SK-N-SH treated with all-trans-retinoic acid at 6 μM for 48 hours (cell line): ENCODE results near the gene SYN1.

Experiments used
- ATAC-seq: fragments of 200-7000 bp; cut with Tn5 transposase; 3 replicates; pipeline ENCODE4 v1.9.1; 2020; ENCODE audit warnings: mild to moderate bottlenecking, moderate library complexity
- ARNTL ChIP-seq: fragments of 450-650 bp; formaldehyde crosslinking; IDR thresholded peaks from 2 replicates; pipeline ENCODE4 v1.5.0; 2020; ENCODE audit warnings: low read depth, mild to moderate bottlenecking, moderate library complexity, borderline replicate concordance
- BACH2 ChIP-seq: fragments of 250-450 bp; sonication (Bioruptor Pico); IDR thresholded peaks from 2 replicates; pipeline ENCODE4 v1.9.0; 2021; ENCODE audit warnings: mild to moderate bottlenecking, borderline replicate concordance
- ESRRG ChIP-seq: fragments of 250-450 bp; sonication (Bioruptor Pico); IDR thresholded peaks from 2 replicates; pipeline ENCODE4 v1.6.1; 2021; ENCODE audit warnings: mild to moderate bottlenecking
- GLIS3 ChIP-seq: fragments of 250-450 bp; sonication (Bioruptor Pico); IDR thresholded peaks from 2 replicates; pipeline ENCODE4 v1.5.0; 2020; ENCODE audit warnings: mild to moderate bottlenecking, moderate library complexity
- ISL1 ChIP-seq: fragments of 250-450 bp; sonication (Bioruptor Pico); IDR thresholded peaks from 2 replicates; pipeline ENCODE4 v2.1.2; 2022; ENCODE audit warnings: mild to moderate bottlenecking, moderate library complexity
- OSR1 ChIP-seq: fragments of 250-450 bp; sonication (Bioruptor Pico); IDR thresholded peaks from 2 replicates; pipeline ENCODE4 v1.8.0; 2022; ENCODE audit warnings: moderate library complexity, mild to moderate bottlenecking, inconsistent platforms
- PATZ1 ChIP-seq: fragments of 250-450 bp; sonication (Bioruptor Pico); IDR thresholded peaks from 2 replicates; pipeline ENCODE4 v1.8.0; 2020; ENCODE audit warnings: mild to moderate bottlenecking, moderate library complexity, borderline replicate concordance
- POU6F1 ChIP-seq: fragments of 250-450 bp; sonication (Bioruptor Pico); IDR thresholded peaks from 2 replicates; pipeline ENCODE4 v1.8.0; 2021; ENCODE audit warnings: low read depth, mild to moderate bottlenecking, moderate library complexity, borderline replicate concordance
- PPARA ChIP-seq: fragments of 250-450 bp; sonication (Bioruptor Pico); IDR thresholded peaks from 2 replicates; pipeline ENCODE4 v1.5.0; 2020; ENCODE audit warnings: mild to moderate bottlenecking, borderline replicate concordance
- RARB ChIP-seq: fragments of 250-450 bp; sonication (Bioruptor Pico); IDR thresholded peaks from 2 replicates; pipeline ENCODE4 v1.8.0; 2021; ENCODE audit warnings: mild to moderate bottlenecking, moderate library complexity
- SNAI2 ChIP-seq: fragments of 250-450 bp; sonication (Bioruptor Pico); IDR thresholded peaks from 2 replicates; pipeline ENCODE4 v1.5.0; 2020; ENCODE audit warnings: mild to moderate bottlenecking, moderate library complexity
- TCF4 ChIP-seq: fragments of 250-450 bp; sonication (Bioruptor Pico); IDR thresholded peaks from 2 replicates; pipeline ENCODE4 v1.8.0; 2021; ENCODE audit warnings: mild to moderate bottlenecking, moderate library complexity, borderline replicate concordance
- TOX ChIP-seq: fragments of 250-450 bp; sonication (Bioruptor Pico); IDR thresholded peaks from 2 replicates; pipeline ENCODE4 v1.8.0; 2021; ENCODE audit warnings: mild to moderate bottlenecking, moderate library complexity, borderline replicate concordance
- ZC3H10 ChIP-seq: fragments of 250-450 bp; sonication (Bioruptor Pico); IDR thresholded peaks from 2 replicates; pipeline ENCODE4 v1.5.1; 2021; ENCODE audit warnings: mild to moderate bottlenecking, moderate library complexity
- ZFP3 ChIP-seq: fragments of 250-450 bp; sonication (Bioruptor Pico); IDR thresholded peaks from 2 replicates; pipeline ENCODE4 v1.5.0; 2020; ENCODE audit warnings: mild to moderate bottlenecking, moderate library complexity
- ZNF565 ChIP-seq: fragments of 450-650 bp; formaldehyde crosslinking; conservative IDR thresholded peaks from 2 replicates; pipeline ENCODE4 v1.5.0; 2020; ENCODE audit warnings: low read depth, mild to moderate bottlenecking, moderate library complexity
- ZNF70 ChIP-seq: fragments of 450-650 bp; formaldehyde crosslinking; IDR thresholded peaks from 2 replicates; pipeline ENCODE4 v1.5.0; 2020; ENCODE audit warnings: mild to moderate bottlenecking, moderate library complexity
- TF ChIP-seq, protein P1 (sequence below): fragments of 250-450 bp; sonication (Bioruptor Pico); IDR thresholded peaks from 2 replicates; pipeline ENCODE4 v1.5.1; 2021; ENCODE audit warnings: mild to moderate bottlenecking, moderate library complexity
- TF ChIP-seq, protein P2 (sequence below): fragments of 250-450 bp; sonication (Bioruptor Pico); IDR thresholded peaks from 2 replicates; pipeline ENCODE4 v1.5.1; 2020; ENCODE audit warnings: low read depth, mild to moderate bottlenecking, moderate library complexity

SYN1 gene

GRCh38 chrX:47558436-47558835 lies 61.2 kb downstream of the SYN1 start:
- TF ChIP-seq PATZ1 (no peak), ZFP3 (CRISPR knock-in tag) (no peak)
- ATAC-seq: no peak

GRCh38 chrX:47556045-47556623 lies 63.5 kb downstream of the SYN1 start:
- ATAC-seq: peak; percentile 97
- TF ChIP-seq ARNTL (CRISPR knock-in tag) (no peak), TOX (CRISPR knock-in tag) (no peak), PATZ1 (no peak), ZNF565 (CRISPR knock-in tag) (no peak), ESRRG (CRISPR knock-in tag) (no peak), PPARA (CRISPR knock-in tag) (no peak), BACH2 (no peak)
- TF ChIP-seq, all 23 proteins: peak for 0

GRCh38 chrX:47543496-47543895 lies 76.2 kb downstream of the SYN1 start:
- no peak for ATAC-seq
- TF ChIP-seq TCF4 (no peak), RARB (no peak), TOX (CRISPR knock-in tag) (no peak), ZNF70 (CRISPR knock-in tag) (no peak), ZC3H10 (CRISPR knock-in tag) (no peak), ZFP3 (CRISPR knock-in tag) (no peak), BACH2 (no peak), POU6F1 (CRISPR knock-in tag) (no peak), PATZ1 (no peak), ZNF565 (CRISPR knock-in tag) (no peak), SNAI2 (CRISPR knock-in tag) (no peak), GLIS3 (CRISPR knock-in tag) (no peak), ISL1 (no peak), PPARA (CRISPR knock-in tag) (no peak), OSR1 (no peak)
- TF ChIP-seq, protein P1, sequence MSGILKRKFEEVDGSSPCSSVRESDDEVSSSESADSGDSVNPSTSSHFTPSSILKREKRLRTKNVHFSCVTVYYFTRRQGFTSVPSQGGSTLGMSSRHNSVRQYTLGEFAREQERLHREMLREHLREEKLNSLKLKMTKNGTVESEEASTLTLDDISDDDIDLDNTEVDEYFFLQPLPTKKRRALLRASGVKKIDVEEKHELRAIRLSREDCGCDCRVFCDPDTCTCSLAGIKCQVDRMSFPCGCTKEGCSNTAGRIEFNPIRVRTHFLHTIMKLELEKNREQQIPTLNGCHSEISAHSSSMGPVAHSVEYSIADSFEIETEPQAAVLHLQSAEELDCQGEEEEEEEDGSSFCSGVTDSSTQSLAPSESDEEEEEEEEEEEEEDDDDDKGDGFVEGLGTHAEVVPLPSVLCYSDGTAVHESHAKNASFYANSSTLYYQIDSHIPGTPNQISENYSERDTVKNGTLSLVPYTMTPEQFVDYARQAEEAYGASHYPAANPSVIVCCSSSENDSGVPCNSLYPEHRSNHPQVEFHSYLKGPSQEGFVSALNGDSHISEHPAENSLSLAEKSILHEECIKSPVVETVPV (CRISPR knock-in tag): no peak
- TF ChIP-seq, protein P2, sequence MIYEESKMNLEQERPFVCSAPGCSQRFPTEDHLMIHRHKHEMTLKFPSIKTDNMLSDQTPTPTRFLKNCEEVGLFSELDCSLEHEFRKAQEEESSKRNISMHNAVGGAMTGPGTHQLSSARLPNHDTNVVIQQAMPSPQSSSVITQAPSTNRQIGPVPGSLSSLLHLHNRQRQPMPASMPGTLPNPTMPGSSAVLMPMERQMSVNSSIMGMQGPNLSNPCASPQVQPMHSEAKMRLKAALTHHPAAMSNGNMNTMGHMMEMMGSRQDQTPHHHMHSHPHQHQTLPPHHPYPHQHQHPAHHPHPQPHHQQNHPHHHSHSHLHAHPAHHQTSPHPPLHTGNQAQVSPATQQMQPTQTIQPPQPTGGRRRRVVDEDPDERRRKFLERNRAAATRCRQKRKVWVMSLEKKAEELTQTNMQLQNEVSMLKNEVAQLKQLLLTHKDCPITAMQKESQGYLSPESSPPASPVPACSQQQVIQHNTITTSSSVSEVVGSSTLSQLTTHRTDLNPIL (CRISPR knock-in tag): no peak
